ENCODE data around the gene EXOC3L4. TPM values are rescaled to one million over a fixed set of nuclear protein-coding genes. Genes with fewer than 3 reads are reported as not detected.

EXOC3L4 gene
- polyA plus RNA-seq, 1 donor, result 33.7 TPM

DNA sequence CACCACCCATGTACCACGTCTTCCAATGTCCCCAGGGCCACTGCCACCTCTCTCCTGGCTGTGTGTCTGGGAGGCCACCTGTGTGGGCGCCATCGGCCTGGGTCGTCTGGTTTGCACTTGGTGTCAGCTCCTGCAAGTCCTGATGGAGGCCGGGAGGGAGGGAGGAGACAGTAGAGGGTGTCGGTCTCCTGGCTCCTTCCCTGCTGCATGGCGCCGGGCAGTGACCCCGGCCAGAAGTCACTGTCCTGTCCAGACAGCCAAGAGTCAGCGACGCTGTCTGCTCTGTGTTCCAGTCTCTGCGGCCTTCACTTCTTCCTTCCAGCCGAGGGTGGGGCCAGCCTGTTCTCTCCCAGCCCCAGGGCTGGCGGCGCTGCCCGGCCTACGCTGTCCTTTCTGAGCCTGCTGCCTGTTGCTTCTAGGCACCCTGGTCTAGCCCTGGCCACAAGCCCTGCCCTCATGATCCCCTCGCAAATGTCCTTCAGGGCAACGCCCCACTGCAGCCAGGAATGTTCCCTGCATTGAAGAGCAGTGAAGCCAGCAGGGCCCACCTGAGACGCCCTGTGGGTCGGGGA is 23.5 kb upstream of the EXOC3L4 start:
- H3K36me3 ChIP-seq (ENCODE audit: control insufficient read depth, insufficient read depth, low read length), result no peaks in the 10 kb centered on the region
- H3K27me3 ChIP-seq (ENCODE audit: control insufficient read depth, insufficient read depth, low read length), result no peaks in the 10 kb centered on the region
- no peak for DNase-seq
- H3K4me1 ChIP-seq (ENCODE audit: control insufficient read depth, insufficient read depth, low read length), result peaks cover 46% of the 10 kb centered on the region
- WGBS (ENCODE audit: insufficient coverage, low lambda C conversion rate), result no CpG with 5 or more reads among the region's 21 CpGs
- no peak overlapping the region for H3K27ac ChIP-seq (ENCODE audit: low read length)
- no peak overlapping the region for H3K4me3 ChIP-seq (ENCODE audit: low read length)
- no peaks in the 10 kb centered on the region for H3K9me3 ChIP-seq (ENCODE audit: control insufficient read depth, low read depth, low read length)

DNA sequence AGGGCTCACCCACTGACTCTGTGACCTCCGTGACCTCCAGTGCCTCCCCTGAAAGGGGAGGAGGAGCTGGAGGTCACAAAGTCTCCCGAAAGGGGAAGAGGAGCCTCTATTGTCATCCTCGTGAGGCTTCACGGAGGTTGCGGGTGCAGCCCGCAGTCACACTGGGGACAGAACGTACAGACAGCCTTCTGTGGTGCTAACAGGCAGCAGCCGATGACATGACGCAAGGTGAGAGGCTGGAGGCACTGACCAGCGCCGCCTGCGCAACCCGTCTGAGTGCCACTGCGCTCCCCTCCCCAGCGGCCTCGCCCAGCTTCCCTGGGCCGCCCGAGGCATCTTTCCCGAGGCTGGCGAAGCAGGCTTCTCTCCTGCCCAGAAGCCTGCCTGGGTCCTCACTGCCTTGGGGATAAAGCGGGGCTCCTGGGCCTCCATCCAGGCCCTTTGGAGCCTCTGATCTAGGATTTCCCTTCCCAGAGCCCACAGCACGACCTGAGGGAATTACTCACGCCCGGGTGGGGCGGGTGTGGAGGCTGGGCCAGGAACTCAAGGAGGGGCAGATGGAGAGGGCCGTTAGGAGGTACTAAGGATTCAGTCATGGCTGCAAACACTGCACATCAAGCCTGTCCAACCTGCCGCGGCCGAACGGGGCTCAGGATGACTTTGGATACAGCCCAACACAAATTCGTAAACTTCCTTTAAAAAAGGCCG is 22.8 kb upstream of the EXOC3L4 start:
- Histone ChIP-seq H3K4me1 (ENCODE audit: control insufficient read depth, insufficient read depth, low read length) (peaks cover 46% of the 10 kb centered on the region), H3K36me3 (ENCODE audit: control insufficient read depth, insufficient read depth, low read length) (no peaks in the 10 kb centered on the region), H3K4me3 (ENCODE audit: low read length) (no peak overlapping the region), H3K27ac (ENCODE audit: low read length) (no peak overlapping the region), H3K9me3 (ENCODE audit: control insufficient read depth, low read depth, low read length) (no peaks in the 10 kb centered on the region), H3K27me3 (ENCODE audit: control insufficient read depth, insufficient read depth, low read length) (no peaks in the 10 kb centered on the region)
- DNase-seq, result no peak
- no CpG with 5 or more reads among the region's 32 CpGs for WGBS (ENCODE audit: insufficient coverage, low lambda C conversion rate)

DNA sequence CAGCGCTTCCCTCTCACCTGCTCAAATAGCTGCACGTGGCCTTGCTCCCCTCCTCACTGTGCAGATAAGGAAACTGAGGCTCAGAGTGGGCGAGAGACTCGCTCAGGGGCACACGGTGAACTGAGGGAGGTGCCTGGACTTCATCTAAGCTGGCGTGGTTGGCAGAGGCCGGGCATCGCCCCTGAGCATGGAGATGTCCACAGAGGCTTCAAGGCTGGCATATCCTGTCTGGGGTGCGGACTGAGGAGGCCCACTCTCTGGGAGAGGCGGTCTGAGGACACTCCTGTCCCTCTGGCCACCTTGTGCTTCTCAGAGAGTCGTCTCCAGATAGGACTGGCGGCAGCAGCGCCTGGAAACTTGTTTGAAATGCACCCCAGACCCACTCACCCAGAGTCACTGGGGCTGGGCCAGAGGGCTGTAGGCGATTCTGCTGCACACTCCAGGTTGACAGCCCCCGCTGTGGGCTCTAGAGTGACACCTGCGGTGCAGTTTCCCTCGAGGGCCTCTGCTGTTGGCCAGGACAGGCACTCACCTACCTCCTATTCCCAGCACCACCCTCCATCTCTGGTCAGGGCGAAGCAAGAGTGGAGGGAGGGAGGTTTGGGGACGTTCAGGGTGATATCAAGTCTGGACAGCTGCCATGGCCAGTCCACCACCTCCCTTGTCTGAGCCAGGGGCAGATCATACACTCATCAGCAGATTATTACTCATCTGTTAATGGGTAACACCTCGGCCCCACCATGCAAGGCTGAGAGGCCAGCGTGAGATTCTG is 21.7 kb upstream of the EXOC3L4 start:
- DNase-seq, result peak in 1 of 2 donors; percentile 66

DNA sequence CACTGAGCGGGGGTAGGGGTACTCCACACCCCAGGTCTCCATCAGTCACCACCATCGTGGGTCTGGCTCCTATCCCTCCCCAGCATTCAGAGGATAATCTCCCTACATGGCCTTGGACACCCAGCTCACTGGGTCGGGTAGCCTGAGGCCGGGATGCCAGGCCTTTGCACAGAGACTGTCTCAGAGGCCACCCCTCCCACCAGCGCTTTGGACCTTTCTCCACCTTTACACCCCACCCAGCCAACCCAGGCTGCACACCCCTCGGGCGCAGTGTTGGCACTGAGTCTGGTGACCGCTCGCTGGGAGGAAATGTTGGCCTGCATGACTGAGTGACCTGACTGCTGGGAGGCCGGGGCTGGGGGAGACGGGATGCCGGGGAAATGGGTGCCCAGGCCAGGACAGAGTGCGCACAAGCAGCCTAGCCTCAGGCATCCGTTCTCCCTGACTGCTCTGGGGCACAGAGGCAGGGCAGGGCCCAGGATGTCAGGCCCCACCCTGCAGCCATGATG is 21.1 kb upstream of the EXOC3L4 start:
- Histone ChIP-seq H3K4me1 (ENCODE audit: control insufficient read depth, insufficient read depth, low read length) (peaks cover 33% of the 10 kb centered on the region), H3K9me3 (ENCODE audit: control insufficient read depth, low read depth, low read length) (peaks cover 8% of the 10 kb centered on the region), H3K36me3 (ENCODE audit: control insufficient read depth, insufficient read depth, low read length) (no peaks in the 10 kb centered on the region), H3K27ac (ENCODE audit: low read length) (no peak overlapping the region), H3K27me3 (ENCODE audit: control insufficient read depth, insufficient read depth, low read length) (no peaks in the 10 kb centered on the region), H3K4me3 (ENCODE audit: low read length) (no peak overlapping the region)
- WGBS (ENCODE audit: insufficient coverage, low lambda C conversion rate), result no CpG with 5 or more reads among the region's 14 CpGs
- DNase-seq, result no peak

More for the DNA sequence above, 21.7 kb upstream of the EXOC3L4 start:
- H3K9me3 ChIP-seq (ENCODE audit: control insufficient read depth, low read depth, low read length), result peaks cover 4% of the 10 kb centered on the region
- no peaks in the 10 kb centered on the region for H3K36me3 ChIP-seq (ENCODE audit: control insufficient read depth, insufficient read depth, low read length)
- H3K27ac ChIP-seq (ENCODE audit: low read length), result no peak overlapping the region
- no peak overlapping the region for H3K4me3 ChIP-seq (ENCODE audit: low read length)
- H3K27me3 ChIP-seq (ENCODE audit: control insufficient read depth, insufficient read depth, low read length), result no peaks in the 10 kb centered on the region
- peaks cover 40% of the 10 kb centered on the region for H3K4me1 ChIP-seq (ENCODE audit: control insufficient read depth, insufficient read depth, low read length)
- WGBS (ENCODE audit: insufficient coverage, low lambda C conversion rate), result no CpG with 5 or more reads among the region's 21 CpGs

DNA sequence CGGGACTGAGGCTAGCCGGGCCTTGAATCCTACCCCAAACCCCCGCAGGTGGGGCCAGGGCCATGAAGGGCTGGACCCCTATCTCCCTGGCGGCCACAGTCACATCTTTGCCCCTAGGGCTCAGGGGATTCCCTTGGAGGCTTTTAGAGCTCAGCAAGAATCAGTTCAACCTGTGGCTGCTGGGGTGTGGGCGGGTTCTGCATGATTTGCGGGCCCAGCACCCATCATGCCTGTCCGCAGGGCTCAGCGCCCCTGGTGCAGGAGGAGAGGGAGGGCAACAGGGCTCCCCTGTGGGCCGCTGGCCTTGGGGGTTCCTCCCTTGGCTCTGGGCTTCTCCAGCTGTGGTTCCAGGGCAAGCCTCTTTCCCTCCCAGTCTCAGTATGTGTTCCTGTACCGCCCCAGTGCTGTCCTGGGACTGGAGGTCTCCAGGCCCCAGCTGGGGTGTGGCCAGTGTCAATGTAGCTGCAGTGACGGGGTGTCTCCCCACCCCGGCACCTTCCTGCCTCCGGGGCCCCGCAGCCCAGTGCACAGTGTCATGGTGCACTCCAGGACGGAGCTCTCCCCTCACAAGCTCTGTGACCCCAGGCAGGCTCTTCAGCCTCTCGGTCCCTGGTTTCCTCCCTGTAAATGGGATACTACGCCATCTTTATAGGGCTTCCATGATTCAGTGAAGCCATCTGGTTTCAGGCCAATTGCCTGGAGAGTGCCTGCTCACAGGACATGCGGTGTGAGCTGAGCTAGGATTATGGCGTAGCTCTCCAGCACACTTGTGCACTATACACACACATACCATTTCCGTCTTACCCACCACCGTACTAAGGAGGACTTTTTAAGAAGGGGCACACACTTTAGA is 20.4 kb upstream of the EXOC3L4 start:
- no CpG with 5 or more reads among the region's 21 CpGs for WGBS (ENCODE audit: insufficient coverage, low lambda C conversion rate)

DNA sequence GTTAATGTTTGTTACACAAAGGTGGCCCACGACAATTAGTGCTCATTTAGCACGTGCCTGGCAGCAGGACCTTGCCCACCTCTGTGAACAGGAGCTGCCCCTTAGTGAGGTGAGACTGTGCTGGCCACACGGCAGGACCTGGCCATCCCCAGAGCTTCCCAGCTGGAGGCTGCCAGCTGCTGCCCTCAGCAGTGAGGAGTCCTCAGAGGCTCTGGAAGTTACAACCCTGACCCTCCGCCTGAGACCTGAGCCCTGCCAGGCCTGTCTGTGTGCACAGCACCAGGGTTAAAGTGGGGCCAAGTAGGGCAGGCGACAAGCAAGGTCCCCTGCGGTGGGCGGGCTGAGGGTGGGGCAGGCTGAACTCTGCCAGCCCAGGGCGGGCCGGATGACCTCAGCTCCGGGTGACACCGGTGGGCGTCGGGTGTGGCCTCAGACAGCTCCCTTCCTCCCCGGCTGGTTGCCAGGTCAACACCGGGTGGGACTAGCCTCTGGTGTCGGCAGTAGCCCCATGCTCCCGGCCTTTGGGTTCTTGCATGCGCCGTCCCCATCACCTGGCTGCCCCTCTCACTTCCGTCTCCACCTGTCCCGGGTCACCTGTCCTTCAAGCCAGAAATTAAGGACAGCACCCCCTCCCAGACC is 19.7 kb upstream of the EXOC3L4 start:
- Histone ChIP-seq H3K4me3 (ENCODE audit: low read length) (peak overlapping the region; percentile 45), H3K27me3 (ENCODE audit: control insufficient read depth, insufficient read depth, low read length) (no peaks in the 10 kb centered on the region), H3K4me1 (ENCODE audit: control insufficient read depth, insufficient read depth, low read length) (peaks cover 28% of the 10 kb centered on the region), H3K27ac (ENCODE audit: low read length) (no peak overlapping the region), H3K9me3 (ENCODE audit: control insufficient read depth, low read depth, low read length) (peaks cover 8% of the 10 kb centered on the region), H3K36me3 (ENCODE audit: control insufficient read depth, insufficient read depth, low read length) (no peaks in the 10 kb centered on the region)
- DNase-seq, result peak in 1 of 2 donors; percentile 58
- WGBS (ENCODE audit: insufficient coverage, low lambda C conversion rate), result no CpG with 5 or more reads among the region's 21 CpGs

More for the DNA sequence above, 20.4 kb upstream of the EXOC3L4 start:
- Histone ChIP-seq H3K4me1 (ENCODE audit: control insufficient read depth, insufficient read depth, low read length) (peaks cover 28% of the 10 kb centered on the region), H3K27ac (ENCODE audit: low read length) (no peak overlapping the region), H3K27me3 (ENCODE audit: control insufficient read depth, insufficient read depth, low read length) (no peaks in the 10 kb centered on the region), H3K9me3 (ENCODE audit: control insufficient read depth, low read depth, low read length) (peaks cover 8% of the 10 kb centered on the region), H3K36me3 (ENCODE audit: control insufficient read depth, insufficient read depth, low read length) (no peaks in the 10 kb centered on the region), H3K4me3 (ENCODE audit: low read length) (no peak overlapping the region)
- peak in 1 of 2 donors; percentile 28 for DNase-seq

DNA sequence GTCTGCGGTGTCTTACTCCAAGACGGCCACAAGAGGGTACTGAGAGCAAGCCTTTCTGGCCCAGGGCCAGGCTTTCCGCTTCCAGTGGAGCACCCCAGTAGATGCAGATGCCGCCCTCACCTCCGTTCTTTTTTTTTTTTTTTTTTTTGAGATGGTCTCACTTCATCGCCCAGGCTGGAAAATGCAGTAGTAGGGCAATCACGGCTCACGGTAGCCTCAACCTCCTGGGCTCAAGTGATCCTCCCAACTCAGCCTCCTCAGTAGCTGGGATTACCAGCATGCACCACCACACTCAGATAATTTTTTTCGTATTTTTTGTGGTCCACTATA is 16.1 kb upstream of the EXOC3L4 start:
- DNase-seq, result peak; percentile 72 to 78
- Histone ChIP-seq H3K27me3 (ENCODE audit: control insufficient read depth, insufficient read depth, low read length) (peaks cover 13% of the 10 kb centered on the region), H3K4me3 (ENCODE audit: low read length) (no peak overlapping the region), H3K27ac (ENCODE audit: low read length) (no peak overlapping the region), H3K9me3 (ENCODE audit: control insufficient read depth, low read depth, low read length) (peaks cover 13% of the 10 kb centered on the region), H3K36me3 (ENCODE audit: control insufficient read depth, insufficient read depth, low read length) (no peaks in the 10 kb centered on the region), H3K4me1 (ENCODE audit: control insufficient read depth, insufficient read depth, low read length) (peaks cover 18% of the 10 kb centered on the region)
- WGBS (ENCODE audit: insufficient coverage, low lambda C conversion rate), result no CpG with 5 or more reads among the region's 9 CpGs

DNA sequence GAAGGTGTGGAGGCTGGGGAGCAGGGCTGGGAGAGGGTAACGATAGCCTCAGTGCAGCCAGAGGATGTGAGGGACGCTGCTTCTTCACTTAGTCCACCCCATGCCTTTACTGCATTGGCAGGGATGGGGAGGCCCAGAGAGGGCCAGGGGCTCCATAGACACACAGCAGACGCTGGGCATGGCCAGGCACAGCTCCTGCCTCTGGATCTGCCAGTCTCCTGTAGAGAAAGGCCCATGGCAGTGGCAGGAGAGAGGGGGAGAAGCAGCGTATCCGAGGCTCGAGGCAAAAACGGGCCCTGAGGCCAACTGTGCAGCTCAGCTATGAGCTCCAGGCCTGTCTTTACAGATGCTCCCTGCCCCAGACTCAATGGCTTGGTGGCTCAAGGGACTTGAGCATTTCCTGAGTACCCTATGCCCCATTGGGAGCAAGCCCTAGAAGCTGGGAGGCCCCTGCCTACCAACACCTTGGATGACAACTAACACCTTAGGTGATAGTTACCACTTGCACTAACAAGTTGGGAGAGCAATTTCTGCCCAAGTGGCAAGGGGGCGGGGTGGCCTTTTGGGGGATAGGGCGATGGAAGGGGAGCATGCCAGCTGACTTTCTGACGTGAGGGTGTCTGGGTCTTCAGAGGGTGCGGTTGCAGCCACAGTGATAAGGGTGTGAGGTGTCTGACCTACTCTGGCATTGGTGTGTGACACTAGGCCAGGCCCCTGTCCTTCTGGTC is 15.5 kb upstream of the EXOC3L4 start:
- Histone ChIP-seq H3K9me3 (ENCODE audit: control insufficient read depth, low read depth, low read length) (peaks cover 13% of the 10 kb centered on the region), H3K4me1 (ENCODE audit: control insufficient read depth, insufficient read depth, low read length) (peaks cover 13% of the 10 kb centered on the region), H3K27me3 (ENCODE audit: control insufficient read depth, insufficient read depth, low read length) (peaks cover 19% of the 10 kb centered on the region), H3K27ac (ENCODE audit: low read length) (no peak overlapping the region), H3K36me3 (ENCODE audit: control insufficient read depth, insufficient read depth, low read length) (no peaks in the 10 kb centered on the region), H3K4me3 (ENCODE audit: low read length) (no peak overlapping the region)
- no CpG with 5 or more reads among the region's 11 CpGs for WGBS (ENCODE audit: insufficient coverage, low lambda C conversion rate)
- no peak for DNase-seq

DNA sequence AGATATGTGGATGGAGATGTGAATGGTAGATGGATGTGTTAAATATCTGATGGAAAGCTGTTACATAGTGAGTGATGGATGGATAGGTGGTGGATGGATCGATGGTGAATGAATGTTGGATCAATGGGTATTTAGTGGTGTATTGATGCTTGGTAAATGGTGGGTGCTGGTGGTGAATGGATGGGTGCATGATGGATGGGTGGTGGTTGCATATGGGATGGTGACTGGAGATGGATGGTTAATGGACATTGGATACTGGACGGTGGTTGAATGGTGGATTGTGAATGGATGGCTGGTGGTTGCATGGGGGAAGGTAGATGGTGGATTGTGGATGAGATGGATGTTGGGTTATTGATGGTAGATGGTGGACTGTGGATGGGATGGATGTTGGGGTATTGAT is 12.6 kb upstream of the EXOC3L4 start:
- peaks cover 34% of the 10 kb centered on the region for H3K27me3 ChIP-seq (ENCODE audit: control insufficient read depth, insufficient read depth, low read length)
- no peak for DNase-seq
- no peaks in the 10 kb centered on the region for H3K4me1 ChIP-seq (ENCODE audit: control insufficient read depth, insufficient read depth, low read length)
- H3K36me3 ChIP-seq (ENCODE audit: control insufficient read depth, insufficient read depth, low read length), result no peaks in the 10 kb centered on the region
- WGBS (ENCODE audit: insufficient coverage, low lambda C conversion rate), result no CpG with 5 or more reads among the region's 2 CpGs
- no peak overlapping the region for H3K4me3 ChIP-seq (ENCODE audit: low read length)
- no peak overlapping the region for H3K27ac ChIP-seq (ENCODE audit: low read length)
- H3K9me3 ChIP-seq (ENCODE audit: control insufficient read depth, low read depth, low read length), result peaks cover 16% of the 10 kb centered on the region

All from large intestine (tissue), 3 donors.